Medulla oblongata (tissue), 1 donor: Measurements from ENCODE around the gene COL4A2.
A peak's percentile ranks its signal among the peaks of the same experiment; 100 is the strongest.

Source experiments
- DNase-seq: peaks from one replicate; pipeline ENCODE4 v3.0.0-alpha.2; 2015; ENCODE audit errors: extremely low spot score

COL4A2 gene

DNA sequence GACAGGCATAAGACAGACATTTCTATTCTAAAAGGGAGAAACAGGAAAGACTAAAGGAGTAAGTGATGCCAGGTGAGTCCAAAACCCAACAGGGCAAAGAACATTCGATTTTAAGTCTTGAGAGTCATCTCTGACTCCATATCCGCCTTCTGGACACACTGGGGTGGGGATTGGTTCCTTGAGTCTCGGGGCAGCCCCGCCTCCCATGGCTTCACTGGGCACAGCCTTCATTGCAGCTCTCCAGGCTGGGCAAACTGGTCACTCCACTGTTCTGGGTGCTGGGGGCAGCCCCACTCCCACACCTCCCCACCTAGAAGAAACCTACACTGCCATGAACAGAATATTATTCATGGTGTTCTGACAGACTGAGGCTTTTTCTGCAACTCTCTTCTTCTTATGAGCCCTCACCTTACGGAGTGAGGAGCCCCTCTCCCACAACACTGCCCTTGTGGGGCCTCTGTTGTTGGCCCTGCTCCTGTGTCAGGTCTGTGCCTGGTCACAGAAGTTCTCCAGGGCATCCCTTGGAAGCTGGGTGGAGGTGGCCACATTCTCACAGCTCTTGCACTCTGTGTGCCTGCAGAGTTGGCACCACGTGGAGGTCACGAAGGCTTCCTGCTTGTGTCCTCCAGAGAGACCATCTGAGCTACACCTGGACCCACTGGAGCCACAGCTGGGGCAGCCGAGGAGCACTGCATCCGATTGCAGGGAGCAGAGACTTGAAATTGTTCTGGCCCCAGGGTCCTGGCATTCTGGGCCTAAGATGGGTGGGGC lies 95.4 kb downstream of the COL4A2 start:
- DNase-seq, result no peak

DNA sequence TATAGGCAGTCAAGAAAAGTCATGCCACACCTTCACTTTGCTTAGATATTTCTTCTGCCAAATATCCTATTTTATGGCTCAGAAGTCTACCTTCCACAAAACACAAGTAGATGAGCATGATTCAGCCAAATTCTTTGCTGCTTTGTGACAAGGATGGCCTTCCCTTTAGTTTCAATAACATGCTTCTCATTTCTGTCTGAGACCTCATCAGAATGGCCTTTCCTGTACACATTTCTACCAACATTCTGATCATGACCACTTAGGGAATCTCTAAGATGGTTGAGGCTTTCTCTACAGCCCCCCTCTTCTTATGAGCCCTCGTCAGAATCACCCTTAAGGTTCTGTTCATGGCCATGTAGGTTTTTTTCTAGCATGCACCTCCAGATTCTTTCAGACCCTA lies 96.2 kb downstream of the COL4A2 start:
- DNase-seq, result no peak

DNA sequence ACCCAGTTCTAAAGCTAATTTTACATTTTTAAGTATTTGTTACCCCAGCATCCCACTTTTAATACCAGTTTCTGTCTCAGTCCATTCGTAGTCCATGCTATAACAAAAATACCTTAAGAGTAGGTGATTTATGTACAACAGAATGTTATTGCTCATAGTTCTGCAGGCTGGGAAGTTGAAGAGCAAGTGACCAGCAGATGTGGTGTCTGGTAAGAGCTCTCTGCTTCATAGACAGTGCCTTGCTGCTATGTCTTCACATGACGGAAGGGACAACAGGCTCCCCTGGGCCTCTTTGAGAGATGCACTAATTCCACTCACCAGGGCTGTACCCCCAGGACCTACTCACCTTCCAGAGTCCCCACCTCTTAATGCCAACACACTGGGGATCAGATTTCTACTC lies 96.6 kb downstream of the COL4A2 start:
- DNase-seq, result no peak

DNA sequence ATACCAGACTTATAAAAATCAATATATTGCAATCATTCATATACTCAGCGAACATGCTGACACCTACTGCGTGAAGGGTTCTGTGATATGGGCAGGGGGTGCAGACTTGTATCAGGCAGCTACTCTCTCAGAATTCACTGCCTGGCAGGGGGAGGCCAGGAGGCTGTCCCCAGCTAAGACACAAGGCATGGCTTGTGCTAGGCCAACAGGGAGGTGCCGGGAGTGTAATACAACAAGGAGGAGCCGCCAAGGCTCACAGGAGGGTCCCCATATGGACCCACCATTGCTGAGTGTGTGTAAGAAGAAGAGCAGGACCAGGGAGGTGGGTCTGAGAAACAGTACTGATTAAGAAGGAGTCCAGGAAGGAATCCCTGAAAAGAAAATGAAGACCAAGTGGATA lies 97.2 kb downstream of the COL4A2 start:
- no peak for DNase-seq

DNA sequence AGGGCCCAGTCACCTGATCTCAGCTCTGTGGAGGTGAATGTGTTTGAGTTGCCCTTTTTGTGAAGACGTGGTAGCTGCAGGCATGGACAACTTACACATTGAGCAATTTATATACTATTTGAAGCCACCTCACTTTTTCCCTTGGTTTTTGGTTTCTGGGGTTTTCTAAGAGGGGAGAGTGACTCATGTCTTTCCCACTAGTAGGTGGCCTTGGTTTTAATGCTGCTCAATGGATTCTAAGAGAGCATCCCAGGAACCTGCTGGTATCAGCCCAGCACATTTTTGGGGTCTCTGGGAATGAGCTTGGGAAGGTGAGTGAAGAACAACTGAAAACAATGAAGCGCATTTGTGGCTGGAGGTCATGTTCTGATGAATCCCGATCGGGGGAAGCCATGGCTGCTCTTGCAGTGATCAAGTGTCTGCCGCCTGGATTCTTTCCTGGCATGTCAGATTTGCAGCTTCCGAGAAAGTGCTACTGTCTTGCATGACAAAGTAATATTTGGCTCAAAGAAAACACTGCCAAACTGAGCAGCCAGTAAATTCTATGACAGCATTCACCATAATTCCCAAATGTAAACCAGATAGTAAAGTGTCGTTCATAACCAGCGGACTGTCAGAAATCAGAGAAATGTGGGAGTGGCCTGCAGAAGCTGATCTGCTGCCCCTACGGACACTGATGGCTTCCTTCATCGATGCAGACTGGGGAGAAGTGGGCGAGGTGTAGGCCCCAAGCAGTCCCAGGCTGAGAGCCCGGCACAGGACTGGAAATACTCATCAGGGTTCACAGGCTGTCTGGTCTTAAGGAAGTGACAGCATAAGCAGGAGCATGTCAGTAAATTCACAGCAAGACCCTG lies 98.7 kb downstream of the COL4A2 start:
- DNase-seq, result no peak

DNA sequence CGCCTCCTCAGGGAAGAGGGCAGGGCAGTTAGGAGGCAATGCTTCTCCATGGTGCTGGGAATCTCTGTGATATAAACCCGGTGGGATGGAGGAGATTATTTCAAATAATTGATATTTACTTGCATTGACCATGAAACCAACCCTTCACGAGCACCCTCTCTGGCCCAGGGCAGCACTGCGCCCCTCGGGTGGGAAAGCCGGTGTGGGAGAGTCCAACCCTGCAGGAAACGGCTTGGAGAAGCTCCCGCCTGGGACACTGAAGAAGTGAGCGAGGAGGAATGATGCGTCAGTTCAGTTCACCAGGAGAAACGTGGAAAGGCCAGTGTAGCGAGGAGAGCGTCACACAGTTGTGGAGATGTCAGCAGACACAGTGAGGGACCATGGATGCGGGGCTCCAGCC lies 99.9 kb downstream of the COL4A2 start:
- DNase-seq, result no peak

DNA sequence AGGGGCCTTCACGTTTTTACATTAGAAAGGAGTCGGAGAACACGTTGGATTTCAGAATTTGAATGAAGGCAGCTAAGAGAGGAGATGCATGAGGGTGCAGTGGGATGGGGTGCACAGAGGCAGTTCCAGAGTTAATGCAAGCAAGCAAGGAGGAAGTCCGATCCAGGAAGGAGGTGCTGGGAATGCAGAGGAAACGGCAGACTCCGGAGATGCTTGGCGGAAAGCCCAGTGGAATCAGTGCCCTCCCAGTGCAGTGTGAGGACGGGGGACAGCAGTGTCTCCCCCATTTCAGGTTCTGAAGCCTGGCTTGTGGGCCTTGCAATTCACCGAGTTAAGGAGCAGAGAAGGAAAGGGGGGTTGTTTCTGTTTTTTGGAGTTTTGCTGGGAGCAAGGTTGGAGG lies 100.4 kb downstream of the COL4A2 start:
- DNase-seq, result no peak

DNA sequence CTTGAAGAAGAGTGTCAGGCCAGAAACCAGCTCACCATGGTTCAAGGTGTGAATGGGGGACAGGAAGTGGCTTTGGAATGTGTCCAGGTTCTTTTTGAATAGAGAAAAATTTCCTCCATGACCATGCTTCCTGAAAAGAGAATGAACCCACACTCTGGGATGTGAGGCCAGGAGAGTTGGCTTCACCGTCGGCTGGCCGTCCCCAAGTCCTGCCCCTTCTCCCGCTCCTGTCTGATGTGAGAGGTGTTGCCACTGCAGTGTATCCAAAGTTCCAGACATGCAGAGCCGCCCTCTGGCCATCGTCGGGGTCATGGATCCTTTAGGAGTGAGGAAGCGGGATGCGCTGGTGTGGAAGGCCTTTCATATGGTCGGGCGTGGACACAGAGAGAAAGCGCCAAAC lies 101.2 kb downstream of the COL4A2 start:
- no peak for DNase-seq

DNA sequence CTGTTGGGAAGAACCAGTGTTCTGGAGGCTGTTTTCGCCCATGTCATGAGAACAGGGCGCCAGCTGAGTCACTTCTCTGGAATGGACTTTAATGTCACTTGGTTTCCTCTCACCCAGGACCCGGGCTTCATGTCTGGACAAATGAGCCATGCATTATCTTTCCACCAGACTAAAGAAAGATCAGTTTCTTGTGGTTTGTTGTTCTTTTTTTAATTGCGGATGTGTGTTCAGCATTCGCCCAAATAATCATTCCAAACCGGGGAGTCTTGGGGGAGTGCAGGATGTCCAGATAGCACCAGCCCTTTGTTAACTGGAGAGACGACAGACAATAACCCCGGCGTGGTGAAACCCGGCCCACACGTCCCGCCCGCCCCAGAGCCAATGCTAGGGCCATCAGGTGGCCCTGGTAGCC lies 102.5 kb downstream of the COL4A2 start:
- no peak for DNase-seq

DNA sequence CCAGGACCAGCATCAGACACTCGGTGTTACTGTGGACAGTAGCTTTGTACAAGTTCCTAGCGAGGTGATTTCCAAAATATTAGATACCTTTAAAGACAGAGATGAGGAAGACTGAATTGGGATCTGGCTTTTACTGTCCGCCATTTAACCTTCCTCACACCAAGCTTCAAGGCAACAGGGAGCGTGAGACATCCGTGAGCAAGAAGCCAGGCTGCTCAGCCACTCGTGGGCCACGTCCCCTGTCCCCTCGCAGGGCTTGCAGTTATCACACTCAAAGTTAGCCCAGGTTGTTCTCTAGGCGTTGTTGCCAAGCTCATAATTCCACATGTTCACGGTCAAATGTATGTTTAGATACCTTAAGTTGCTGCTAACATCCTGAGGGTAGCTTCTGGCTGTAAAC lies 102.9 kb downstream of the COL4A2 start:
- DNase-seq, result no peak

DNA sequence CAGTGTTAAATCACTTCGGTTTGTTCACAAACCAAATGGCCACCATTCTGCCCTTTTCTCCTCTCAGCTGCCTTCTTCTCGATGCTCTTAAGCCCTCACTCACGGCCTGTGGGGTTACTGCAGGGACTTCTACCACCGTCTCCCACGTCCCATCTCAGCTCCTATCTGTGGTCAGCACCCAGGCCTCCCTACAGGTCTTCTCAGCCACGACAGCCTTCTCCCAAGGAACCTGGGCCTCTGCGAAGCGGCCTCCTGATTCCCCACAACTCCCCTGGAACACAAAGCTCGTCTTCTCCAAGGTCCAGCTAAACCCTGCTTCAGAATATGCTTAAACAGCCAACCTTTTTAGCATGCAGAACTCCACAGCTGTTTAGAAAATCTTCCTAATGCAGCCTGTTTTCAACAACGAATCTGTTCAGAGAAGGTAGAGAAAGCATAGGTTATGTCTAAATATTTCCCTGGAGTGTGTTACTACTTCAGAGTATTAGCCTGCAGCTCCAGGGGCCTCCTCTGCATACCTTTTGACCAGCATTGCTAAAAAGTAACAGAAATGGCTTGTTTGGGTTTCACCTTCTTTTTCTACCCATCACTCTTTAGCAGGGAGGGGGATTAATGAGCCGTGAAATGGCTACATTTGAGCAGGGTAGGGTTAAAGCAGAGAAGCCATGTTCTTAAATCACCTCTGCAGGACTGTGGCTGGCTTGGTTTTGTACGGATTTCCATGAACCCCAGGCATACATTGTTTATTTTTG lies 104.0 kb downstream of the COL4A2 start:
- no peak for DNase-seq

DNA sequence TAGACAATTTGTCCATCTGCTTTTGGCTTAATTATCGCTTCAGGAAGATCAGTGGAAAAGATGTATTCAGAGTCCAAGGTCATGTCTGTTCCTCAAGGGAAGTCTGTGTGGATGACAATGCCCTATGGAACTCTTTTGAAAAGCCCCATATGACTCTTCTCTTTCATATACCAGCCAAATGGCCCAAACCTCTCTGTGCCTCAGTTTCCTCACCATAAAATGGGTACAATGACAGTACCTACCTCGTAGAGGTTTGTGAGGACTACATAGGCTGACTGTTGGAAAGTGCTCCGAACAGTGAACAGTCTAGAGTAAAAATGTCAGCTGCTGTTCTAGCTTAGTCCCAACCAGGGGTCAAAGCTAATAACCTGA lies 104.6 kb downstream of the COL4A2 start:
- no peak for DNase-seq

DNA sequence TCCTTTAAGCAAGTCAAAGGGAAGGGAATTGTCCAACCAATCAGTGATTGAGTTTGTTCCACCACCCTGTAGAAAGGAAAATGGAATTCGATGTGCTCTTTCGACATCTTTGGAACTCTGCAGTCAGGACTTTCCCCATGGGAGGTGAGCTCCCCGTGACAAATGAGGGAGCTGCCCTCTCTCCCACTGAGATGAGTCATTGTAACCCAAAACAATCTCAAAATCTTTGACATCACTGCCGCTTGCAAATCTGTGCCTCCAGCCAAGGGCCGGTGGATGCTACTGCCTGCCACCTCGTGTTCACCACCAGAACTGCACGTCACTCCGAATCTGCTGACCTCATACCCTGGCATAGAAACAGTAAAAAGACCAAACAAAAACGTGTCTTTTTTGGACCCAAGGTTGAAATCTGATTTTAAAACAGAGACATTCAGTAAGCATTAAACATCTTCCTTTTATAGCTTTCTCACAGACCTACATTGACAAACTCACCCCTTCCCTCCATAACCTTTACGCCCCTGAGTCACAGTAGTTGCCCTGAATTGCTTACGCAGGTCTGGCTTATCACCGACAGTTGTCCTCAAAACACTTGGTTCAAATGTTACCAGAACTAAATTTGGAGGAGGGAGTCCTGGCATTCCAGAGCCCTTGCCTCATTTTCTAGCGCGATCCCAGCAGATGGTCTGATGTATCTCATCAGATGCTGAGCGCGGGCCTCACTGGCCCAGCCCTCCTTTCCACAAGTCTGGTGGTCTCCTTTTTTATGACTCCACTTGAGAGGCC lies 105.2 kb downstream of the COL4A2 start:
- peak; percentile 92 for DNase-seq

DNA sequence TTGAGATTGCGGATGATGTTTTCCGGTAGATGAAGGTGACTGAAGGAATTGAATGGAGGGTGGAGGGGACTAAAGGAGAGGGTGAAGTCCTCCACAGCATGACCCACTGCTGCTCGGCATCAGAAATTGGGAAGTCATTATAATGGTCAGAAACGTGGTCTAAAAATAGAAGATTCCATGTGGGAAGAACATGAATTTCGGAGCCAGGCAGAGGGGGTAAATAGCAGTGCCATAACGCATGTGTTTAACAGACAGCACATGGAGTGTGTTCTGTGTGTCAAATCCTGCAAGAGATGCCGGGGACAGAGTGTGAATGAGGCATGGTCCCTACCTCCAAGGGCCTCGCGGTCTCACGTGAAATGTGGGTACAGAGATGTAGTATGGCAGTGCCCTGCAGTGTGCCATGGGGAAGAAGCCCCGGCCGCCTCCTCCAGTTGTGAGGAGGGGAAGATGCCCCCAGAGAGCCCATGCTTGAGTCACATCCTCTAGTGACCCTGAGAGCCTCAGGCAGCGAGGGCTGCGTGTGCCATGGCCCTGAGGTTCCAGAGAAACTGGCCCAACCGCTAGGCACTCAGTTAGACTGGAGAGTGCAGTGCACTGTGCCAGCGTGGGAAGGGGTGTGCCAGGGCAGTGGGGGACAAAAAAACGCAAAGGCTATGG lies 106.1 kb downstream of the COL4A2 start:
- no peak for DNase-seq

DNA sequence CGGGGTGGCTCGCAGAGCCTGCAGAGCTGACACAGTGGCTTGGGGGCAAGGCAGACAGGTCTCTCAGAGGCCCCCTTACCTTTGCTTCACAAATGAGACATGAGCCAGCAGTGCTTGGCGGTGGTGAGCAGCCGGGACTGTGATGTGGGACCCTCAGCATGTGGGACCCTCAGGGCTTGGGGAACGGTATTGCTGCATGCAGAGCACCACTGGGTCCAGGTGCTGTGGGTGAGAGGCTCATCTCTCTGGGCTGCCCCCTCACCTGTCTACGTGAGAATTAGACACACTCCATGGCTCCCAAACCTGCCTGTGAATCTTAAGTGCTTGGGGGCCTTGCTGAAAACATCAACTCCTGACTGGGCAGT lies 106.6 kb downstream of the COL4A2 start:
- DNase-seq, result no peak

DNA sequence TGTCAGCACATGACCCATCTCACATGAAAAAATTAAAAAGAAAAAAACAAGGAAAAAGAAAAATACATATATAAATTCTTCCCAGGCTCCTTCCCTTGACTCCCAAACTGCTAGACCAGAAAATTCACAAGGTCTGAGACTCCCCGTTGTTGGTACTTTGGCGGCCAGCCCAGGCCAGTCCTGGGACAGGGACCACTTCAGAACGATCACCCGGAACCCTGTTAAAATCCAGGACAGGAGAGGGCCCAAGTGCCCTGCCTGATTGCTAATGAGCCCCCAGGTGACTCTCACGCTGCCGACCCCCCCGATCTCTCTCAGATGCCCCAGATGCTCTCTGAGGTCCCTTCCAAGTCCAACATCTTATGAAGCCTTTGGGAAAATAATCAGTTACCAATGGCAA lies 107.2 kb downstream of the COL4A2 start:
- no peak for DNase-seq

DNA sequence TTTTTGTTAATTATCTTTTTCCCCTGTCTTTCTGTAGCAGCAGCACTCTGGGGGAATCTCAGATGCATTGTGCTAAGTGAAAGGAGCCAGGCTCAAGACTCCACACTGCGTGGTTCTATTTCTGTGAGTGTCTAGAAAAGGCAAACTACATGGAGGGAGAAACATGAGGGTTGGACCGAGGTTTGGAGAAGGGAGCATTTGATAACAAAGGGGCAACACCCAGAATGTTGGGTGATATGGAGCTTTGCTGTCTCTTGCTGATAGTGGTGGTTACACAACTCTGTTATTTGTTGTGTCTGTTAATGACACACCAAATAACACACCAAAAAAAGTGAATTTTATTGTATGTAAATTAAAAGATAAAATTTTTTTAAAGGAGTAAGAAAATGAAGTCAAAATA lies 107.8 kb downstream of the COL4A2 start:
- no peak for DNase-seq

DNA sequence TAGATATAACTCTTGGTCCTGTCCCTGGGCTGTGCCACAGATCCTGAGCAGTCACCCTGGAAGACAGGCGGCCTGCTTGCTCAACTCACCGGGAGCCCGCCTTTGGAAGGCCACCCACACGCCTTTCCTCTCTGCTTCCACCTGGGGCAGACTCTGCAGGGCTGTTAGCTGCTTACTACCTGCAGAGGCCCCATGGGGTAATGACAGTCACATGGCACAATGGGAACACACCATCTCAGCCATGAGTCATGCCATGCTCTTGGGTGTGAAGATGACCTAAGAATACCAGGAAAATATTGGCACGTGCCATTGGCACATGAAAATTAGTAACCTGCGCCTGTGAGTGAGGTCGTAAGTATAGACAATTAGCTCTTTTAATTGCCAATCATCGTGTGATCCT lies 108.6 kb downstream of the COL4A2 start:
- no peak for DNase-seq

DNA sequence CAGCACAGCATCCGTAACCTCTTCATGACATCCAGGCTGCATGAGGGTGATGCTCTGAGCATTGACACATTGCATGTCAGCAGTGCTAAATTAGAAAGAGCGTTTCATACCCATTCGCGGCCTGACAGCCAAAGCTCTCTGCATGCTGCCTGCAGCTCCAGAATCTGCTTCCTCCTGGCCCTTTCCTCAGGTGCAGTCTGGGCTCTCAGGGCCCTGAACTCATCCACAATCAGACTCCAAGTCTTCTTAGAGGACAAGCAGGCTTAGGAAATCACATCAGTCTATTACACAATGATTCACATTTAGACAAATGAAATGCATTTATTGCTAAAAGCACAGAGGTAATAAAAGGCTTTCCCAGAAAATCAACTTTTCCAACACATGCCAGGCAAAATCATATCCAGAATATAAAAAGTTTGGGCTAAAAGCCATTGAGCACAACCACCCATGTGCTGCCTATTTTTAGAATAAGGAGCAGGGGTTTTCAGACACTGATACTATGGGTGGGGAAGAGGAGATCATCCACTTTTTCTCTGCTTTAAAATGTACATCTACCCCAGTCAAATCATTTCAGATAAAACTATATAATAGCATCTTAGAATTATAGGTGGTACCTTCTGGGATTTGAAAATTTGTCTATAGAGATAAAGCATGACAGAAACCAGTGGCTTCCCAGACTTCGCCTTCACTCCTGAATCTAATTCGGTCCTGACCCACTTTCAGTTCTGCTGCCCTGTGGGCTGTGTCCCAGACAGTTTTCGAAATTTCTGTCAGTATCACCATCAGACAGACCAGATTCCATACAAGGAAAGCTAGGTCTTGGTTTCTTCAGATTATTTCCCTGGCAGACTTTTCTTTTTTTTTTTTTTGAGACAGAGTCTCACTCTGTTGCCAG lies 109.3 kb downstream of the COL4A2 start:
- no peak for DNase-seq

DNA sequence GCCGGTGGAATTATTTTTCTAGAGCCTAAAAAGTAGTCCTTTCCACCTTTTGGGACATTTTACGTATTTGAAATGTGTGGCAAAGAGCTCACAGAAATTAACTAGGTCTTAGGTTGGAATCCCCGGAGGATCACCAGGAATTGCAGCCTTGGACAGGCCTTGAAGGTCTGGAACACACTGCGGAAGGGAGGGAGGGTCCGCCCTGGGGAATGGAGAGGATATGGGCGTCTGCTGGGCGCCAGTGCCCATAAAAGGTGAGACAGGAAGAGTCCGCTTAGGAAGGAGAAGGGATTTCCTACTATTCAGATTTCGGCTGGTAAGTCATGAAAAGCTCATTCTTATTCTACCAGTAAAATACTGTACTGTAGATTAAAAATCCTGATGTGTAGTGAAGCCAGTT lies 111.9 kb downstream of the COL4A2 start:
- DNase-seq, result no peak
